HepG2 (cell line): ENCODE results near the gene C16orf87. TPM values are rescaled to one million over a fixed set of nuclear protein-coding genes. Genes with fewer than 3 reads are reported as not detected.
A peak's percentile ranks its signal among the peaks of the same experiment; 100 is the strongest.

ENCODE experiments used
- BCL6 ChIP-seq: IDR thresholded peaks from 2 replicates; pipeline ENCODE4 v1.6.1; 2016; ENCODE audit warnings: missing genetic modification reagents, missing compliant biosample characterization
- CBX1 ChIP-seq: IDR thresholded peaks from one replicate; pipeline ENCODE4 v1.6.1; 2016; ENCODE audit warnings: antibody characterized with exemption, low read depth
- EP300 ChIP-seq, 3 experiments: sonication (generic) in 1 of 3; formaldehyde crosslinking in 1 of 3; IDR thresholded peaks; 2 replicates each; pipeline versions ENCODE4 v1.5.1 to v1.6.1; 2011 to 2020; ENCODE audit warnings: low read depth in 2 of 3, low read length in 2 of 3, borderline replicate concordance in 1 of 3, improper control_type of control experiment in 1 of 3, mild to moderate bottlenecking in 1 of 3, missing genetic modification reagents in 1 of 3, moderate library complexity in 1 of 3
- FOXO4 ChIP-seq: sonication (generic); formaldehyde crosslinking; conservative IDR thresholded peaks from 2 replicates; pipeline ENCODE4 v1.8.1; 2023; ENCODE audit warnings: missing genetic modification reagents
- PATZ1 ChIP-seq: sonication (generic); formaldehyde crosslinking; IDR thresholded peaks from 2 replicates; pipeline ENCODE4 v1.4.0; 2020; ENCODE audit warnings: missing genetic modification reagents
- SOX13 ChIP-seq, 3 experiments: fragments of 450-650 bp in 1 of 3; sonication (generic) in 1 of 3; formaldehyde crosslinking in 1 of 3; IDR thresholded peaks in 2 of 3; conservative IDR thresholded peaks in 1 of 3; 2 replicates each; pipeline versions ENCODE4 v1.5.0 to v1.6.1; 2016 to 2020; ENCODE audit warnings: antibody characterized with exemption in 1 of 3, mild to moderate bottlenecking in 1 of 3, missing compliant biosample characterization in 1 of 3, missing genetic modification reagents in 1 of 3, moderate library complexity in 1 of 3
- ZNF672 ChIP-seq: sonication (generic); formaldehyde crosslinking; IDR thresholded peaks from 2 replicates; pipeline ENCODE4 v1.8.1; 2022; ENCODE audit warnings: missing genetic modification reagents
- ZNF784 ChIP-seq: sonication (generic); formaldehyde crosslinking; IDR thresholded peaks from 2 replicates; pipeline ENCODE4 v1.5.1; 2020; ENCODE audit warnings: missing genetic modification reagents, mild to moderate bottlenecking, borderline replicate concordance
- polyA plus RNA-seq, 8 experiments: library from polyadenylated mRNA; depleted of rRNA in 3 of 8; stranded (reverse) in 7 of 8; unstranded in 1 of 8; fragments of >200 nt; fragmentation: Illumina TruSeq in 4 of 8; extraction: Trizol in 4 of 8; gene quantifications; 2 replicates each; pipeline versions ENCODE4 v1.2.1 to v1.2.3, GENCODE V29; 2011 to 2016; ENCODE audit warnings: low read depth in 4 of 8, missing spikeins in 1 of 8, mixed read lengths in 1 of 8; ENCODE audit not compliant: insufficient read depth in 1 of 8
- total RNA-seq, 5 experiments: library from RNA; depleted of rRNA; stranded (reverse); fragments of >200 nt; fragmentation: Illumina TruSeq; extraction: Trizol; gene quantifications; 2 replicates each; pipeline ENCODE4 v1.2.3, GENCODE V29; 2016; ENCODE audit warnings: low read depth in 1 of 5
- TF ChIP-seq, protein P1 (sequence below): sonication (generic); formaldehyde crosslinking; IDR thresholded peaks from 2 replicates; pipeline ENCODE4 v1.4.0; 2020; ENCODE audit warnings: missing genetic modification reagents
- TF ChIP-seq, protein P2 (sequence below): sonication (generic); formaldehyde crosslinking; IDR thresholded peaks from 2 replicates; pipeline ENCODE4 v1.4.0; 2020; ENCODE audit warnings: mild to moderate bottlenecking, missing genetic modification reagents

Gene C16orf87
- total and polyA plus RNA-seq, 2 of the 13 experiments (the other 11 are each of a cell fraction or from before 2014, with no cell fraction given), result 8.6 to 19.5 TPM

DNA sequence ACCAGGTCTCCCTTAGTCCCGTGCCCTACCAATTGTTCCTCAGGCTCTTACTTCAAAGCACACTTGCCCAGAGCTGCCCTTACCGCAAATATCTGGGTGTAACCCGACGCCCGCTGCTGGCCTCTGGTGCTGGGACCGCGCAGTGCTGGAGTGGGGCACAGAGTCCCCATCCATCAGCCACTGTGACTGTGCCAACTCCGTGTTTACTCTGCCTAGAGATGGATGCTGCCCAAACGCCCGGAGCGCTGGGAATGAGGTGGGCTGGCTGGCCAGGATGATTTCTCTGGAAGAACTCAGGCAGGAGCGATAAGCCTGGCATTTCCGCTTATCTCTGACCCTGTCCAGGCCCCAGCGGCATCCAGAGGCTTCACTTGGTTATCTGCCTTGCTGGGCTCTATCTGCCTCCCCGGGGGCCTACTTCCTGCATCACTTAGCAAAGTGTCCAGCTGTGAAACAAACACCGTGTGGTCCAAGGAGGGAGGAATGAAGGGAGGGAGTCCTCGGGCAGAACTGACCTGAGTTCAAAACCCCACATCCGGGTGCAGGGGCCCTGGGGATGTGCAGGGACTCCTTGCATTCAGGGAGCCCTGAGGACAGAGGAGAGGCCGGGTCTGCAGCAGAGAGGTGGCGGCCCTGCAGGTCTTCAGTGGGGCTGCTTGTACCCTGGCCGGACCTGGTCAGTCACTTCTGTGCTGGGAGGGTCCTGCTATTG, 73.5 kb downstream of the C16orf87 start (continued):
- TF ChIP-seq FOXO4 (CRISPR knock-in tag) (no peak), SOX13 (IDR thresholded peaks at IDR 0.05) (no peak), SOX13 (CRISPR knock-in tag; conservative IDR thresholded peaks at IDR 0.05 in 1 of 2, IDR thresholded peaks at IDR 0.05 in 1 of 2) (no peak), BCL6 (CRISPR knock-in tag) (0 out of 2 replicates have a peak, but pooled peaks have one; percentile 22), ZNF784 (CRISPR knock-in tag) (no peak), PATZ1 (CRISPR knock-in tag) (0 out of 2 replicates have a peak, but pooled peaks have one; percentile 31), ZNF672 (CRISPR knock-in tag) (no peak), EP300 (IDR thresholded peaks at IDR 0.05; ENCODE audit: low read depth in 2 of 2, low read length in 2 of 2) (no peak), EP300 (CRISPR knock-in tag; IDR thresholded peaks at IDR 0.05; ENCODE audit: borderline replicate concordance) (no peak), CBX1 (no peak)
- TF ChIP-seq, protein P1, sequence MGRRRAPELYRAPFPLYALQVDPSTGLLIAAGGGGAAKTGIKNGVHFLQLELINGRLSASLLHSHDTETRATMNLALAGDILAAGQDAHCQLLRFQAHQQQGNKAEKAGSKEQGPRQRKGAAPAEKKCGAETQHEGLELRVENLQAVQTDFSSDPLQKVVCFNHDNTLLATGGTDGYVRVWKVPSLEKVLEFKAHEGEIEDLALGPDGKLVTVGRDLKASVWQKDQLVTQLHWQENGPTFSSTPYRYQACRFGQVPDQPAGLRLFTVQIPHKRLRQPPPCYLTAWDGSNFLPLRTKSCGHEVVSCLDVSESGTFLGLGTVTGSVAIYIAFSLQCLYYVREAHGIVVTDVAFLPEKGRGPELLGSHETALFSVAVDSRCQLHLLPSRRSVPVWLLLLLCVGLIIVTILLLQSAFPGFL (CRISPR knock-in tag), result no peak
- TF ChIP-seq, protein P2, sequence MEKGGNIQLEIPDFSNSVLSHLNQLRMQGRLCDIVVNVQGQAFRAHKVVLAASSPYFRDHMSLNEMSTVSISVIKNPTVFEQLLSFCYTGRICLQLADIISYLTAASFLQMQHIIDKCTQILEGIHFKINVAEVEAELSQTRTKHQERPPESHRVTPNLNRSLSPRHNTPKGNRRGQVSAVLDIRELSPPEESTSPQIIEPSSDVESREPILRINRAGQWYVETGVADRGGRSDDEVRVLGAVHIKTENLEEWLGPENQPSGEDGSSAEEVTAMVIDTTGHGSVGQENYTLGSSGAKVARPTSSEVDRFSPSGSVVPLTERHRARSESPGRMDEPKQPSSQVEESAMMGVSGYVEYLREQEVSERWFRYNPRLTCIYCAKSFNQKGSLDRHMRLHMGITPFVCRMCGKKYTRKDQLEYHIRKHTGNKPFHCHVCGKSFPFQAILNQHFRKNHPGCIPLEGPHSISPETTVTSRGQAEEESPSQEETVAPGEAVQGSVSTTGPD (CRISPR knock-in tag), result no peak
